ACHN (cell line): ENCODE measurements around the gene PCID2.
A peak's percentile ranks its signal among the peaks of the same experiment; 100 is the strongest.

Experiments used
- DNase-seq: peaks from one replicate; pipeline ENCODE4 v3.0.0-alpha.2; 2015
- in situ Hi-C: cut with HindIII; loops from 2 replicates; pipeline ENCODE4 v1.10.0; 2017; ENCODE audit warnings: low sequenced_read_pairs, low pct_ligation_motif_present, low pct_unique_long_range_greater_than_20kb

PCID2 gene

GRCh38 chr13:113157206-113157928 is 51.1 kb downstream of the PCID2 start:
- no peak for DNase-seq
- in situ Hi-C loops = no loop called here

DNA sequence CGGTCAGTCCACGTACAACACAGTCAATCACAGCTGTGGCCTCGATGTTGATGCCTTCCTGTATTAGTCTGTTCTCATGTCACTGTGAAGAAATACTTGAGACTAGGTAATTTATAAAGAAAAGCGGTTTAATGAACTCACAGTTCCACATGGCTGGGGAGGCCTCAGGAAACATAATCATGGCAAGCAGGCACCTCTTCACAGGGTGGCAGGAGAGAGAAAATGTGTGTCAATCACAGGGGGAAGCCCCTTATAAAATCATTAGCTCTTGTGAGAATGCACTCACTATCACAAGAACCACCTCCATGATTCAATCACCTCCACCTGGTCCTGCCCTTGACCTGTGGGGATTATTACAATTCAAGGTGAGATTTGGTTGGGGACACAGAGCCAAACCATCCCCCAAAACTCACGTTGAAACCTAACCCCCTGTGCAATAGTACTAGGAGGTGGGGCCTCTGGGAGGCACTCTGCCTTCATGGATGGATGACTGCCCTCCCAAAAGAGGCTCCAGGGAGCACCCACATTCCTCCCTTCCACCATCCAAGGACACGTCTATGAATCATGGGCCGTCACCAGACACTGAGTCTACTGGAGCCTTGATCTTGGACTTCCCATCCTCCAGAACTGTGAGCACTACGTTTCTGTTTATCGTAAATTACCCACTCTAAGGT is 52.4 kb downstream of the PCID2 start:
- in situ Hi-C loops = no loop called here
- DNase-seq = no peak

GRCh38 chr13:113155201-113155600 is 53.3 kb downstream of the PCID2 start:
- DNase-seq = no peak

DNA sequence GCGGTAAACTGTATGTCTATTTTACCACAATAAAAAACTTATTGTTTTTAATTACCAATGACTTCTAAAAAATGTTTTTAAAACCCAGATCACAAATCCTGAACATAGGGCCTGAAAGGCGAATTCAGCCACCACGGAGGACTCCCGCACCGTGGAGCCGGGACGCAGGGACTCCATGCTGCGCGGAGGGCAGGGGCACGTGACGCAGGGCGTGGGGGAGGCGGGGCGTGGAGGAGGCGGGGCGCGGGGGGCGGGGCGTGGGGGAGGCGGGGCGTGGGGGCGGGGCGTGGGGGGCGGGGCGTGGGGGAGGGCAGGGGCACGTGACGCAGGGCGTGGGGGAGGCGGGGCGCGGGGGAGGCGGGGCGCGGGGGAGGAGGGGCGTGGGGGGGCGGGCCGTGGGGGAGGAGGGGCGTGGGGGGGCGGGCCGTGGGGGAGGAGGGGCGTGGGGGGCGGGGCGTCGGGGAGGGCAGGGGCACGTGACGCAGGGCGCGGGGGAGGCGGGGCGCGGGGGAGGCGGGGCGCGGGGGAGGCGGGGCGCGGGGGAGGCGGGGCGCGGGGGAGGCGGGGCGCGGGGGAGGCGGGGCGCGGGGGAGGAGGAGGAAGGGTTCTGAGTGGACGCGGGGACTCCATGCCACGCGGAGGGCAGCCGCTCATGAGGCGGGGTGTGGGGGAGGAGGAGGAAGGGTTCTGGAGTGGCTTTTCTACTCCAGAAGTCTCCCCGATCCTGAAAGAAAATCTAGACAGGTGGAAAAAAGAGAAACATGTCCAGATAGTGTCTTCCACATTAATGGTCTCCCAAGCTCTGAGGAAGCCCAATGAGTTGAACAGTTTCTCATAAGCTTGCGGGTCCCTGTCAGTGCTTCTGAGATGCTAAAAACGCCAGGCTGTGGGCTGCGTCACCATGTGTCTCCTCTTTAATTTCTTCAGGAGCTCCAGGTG is 54.4 kb downstream of the PCID2 start:
- DNase-seq = peak; percentile 53
- in situ Hi-C loops = no loop called here

More at GRCh38 chr13:113155201-113155600, 53.3 kb downstream of the PCID2 start:
- in situ Hi-C loops = no loop called here

DNA sequence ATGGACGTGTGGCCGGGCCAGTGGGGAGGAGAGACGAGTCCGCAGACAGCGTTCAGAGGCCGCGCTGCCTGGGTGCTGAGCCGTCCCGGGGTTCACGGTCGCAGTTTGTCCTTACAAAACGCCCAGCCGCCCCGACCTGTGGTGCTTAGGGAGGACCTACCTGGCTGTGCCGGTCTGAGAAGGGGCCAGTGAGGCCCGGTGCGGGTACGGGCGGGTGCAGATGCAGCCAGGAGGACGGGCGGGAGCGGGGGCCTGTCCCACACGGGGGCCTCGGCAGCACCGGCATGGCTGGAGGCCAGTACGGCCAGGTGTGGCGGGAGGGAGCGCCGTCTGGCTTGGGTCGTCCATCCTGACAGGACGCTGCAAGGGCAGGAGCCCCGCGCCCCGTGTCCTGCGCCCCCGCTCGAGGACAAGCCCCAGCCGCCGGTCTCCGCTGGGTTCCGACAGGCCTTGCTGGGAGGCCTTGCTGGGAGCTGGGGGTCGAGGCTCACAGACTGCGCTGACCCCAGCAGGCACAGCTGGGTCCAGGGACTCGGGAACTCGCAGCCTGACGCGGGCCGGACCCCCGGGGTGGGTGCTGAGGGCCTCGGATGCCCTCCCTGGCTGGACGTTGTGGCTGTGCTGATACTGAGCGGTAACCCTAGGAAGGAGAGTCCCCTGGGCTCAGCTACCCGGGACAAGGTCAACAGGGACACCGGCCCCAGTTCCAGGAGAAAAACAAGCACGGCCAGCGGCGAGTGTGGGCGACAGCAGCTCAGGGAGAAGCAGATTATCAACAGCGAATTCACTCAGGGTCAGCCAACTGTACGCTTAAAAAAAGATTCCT is 55.3 kb downstream of the PCID2 start:
- DNase-seq = no peak
- in situ Hi-C loops = no loop called here

- no peak for DNase-seq
- in situ Hi-C loops = no loop called here
Observed at GRCh38 chr13:113152691-113152983, 55.8 kb downstream of the PCID2 start.

DNA sequence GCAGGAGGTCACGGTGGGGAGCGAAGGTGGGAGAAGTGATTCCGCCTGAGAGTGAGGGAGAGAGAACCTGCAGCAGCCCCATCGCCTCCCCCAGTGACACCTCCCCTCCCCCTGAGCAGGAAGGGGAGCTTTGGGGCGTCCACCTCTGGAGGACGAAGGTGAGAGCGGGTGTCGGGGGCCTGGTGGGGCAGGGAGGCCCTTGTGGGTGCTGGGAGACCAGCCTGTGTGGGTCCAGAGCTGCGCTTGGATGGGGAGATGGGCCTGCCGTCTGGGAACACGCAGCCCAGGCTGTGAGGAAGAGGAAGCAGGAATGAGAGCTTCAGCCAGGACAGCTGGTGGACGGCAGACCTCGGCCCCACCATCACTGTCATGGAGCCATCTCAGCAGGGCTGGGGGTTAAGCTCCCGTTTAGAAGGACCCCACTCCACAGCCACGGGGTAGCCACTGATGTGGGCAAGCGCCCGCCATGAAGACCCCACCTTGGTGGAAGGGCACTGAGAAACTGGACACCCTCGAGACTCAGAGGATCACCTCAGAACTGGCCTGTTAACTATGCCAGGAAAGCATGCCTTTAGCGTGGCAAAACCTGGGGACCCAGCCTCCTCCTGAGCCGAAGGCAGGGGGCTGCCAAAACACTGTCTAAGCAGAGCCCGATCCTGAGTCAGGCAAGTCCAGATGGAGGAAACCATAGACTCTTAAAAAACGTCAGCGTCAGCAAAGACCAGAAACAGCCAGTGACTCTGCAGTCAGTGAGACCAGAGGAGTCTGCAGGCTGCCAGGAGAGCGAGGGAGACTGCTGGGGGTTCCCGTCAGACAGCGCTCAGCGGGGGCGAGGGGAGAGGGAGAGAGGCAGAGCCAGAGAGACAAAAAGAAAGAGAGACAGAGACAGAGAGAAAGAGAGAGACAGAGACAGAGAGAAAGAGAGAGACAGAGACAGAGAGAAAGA is 56.5 kb downstream of the PCID2 start:
- no peak for DNase-seq
- in situ Hi-C loops = no loop called here

DNA sequence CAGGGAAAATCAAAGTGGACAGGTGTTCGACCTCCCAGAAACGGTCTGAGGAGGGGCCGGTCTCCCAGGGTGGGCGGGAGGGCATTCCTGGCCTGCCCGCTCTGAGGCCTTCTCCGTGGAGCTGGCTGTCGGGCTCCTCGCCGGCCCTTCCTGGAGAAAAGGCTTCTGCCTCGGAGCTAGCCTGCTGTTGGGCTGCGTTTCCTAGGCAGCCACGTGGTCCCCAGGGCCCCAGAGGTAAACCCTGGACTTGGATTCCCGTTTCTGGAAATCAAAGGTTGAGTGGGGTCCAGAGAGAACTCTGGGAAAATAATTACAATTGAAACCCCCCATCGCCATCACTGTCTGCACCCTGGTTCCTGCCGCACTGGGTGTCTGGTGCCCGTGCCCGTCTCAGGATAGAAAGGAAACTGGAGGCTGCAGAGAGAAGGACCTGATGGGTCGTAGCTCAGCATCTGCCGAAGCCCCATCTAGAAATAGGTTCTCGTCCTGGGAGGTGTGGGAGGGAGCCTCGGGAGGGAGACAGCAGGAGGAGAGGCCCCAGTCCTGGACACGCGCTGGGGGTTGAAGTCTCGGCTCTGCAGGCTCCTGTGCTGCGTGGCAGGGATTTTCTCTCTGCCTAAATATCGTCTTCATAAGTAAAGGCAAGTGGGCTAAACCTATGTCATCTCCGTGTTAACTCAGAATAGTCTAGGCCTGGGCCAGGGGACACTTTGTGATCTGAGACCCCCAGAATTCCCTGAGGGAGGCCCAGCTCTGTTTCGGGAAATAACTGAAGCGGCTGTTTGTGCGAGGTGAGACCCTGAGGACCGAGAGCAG is 57.7 kb downstream of the PCID2 start:
- no peak for DNase-seq
- in situ Hi-C loops = no loop called here

- DNase-seq = no peak
- in situ Hi-C loops = no loop called here
Observed at GRCh38 chr13:113149711-113150549, 58.5 kb downstream of the PCID2 start.

- in situ Hi-C loops = no loop called here
- no peak for DNase-seq
Observed at GRCh38 chr13:113148940-113149503, 59.4 kb downstream of the PCID2 start.

- in situ Hi-C loops = no loop called here
Observed at GRCh38 chr13:113148407-113148806, 60.1 kb downstream of the PCID2 start.

DNA sequence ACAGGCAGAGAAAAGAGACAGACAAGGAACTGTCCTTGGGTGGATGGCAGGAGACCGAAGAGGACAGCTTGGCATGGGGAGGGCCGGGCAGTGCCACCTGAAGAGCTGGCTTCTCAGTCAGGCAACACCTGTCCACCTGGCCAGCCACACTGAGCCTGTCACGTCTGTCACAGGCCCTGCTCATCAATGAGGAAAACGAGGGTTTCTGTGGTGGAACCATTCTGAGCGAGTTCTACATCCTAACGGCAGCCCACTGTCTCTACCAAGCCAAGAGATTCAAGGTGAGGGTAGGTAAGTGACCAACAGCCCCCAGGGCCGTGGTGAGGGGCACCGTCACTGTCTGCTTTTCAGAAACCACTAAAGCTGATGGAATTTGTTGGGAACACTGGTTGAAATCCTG is 61.3 kb downstream of the PCID2 start:
- DNase-seq = no peak
- in situ Hi-C loops = no loop called here

More at GRCh38 chr13:113148407-113148806, 60.1 kb downstream of the PCID2 start:
- no peak for DNase-seq

DNA sequence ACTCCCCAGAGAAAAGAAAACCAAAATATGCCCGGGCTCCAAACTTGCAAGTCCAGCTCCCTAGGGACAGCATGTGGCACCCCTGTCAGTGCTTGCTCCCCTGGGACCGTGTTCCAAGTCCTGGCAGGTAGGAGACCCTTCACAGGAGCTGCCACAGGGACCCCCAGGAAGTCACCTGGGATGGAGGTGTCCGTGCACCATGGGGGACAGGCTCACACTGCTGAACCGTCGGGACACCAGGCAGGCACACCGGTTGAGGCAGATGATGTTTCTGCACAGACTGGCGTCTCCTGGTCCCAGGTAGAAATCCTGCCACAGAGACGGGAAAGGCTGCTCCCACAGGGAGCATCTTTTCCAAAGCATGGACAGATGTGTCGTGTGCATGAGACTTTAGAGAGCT is 61.7 kb downstream of the PCID2 start:
- in situ Hi-C loops = no loop called here
- no peak for DNase-seq

GRCh38 chr13:113145911-113146598 is 62.4 kb downstream of the PCID2 start:
- in situ Hi-C loops = no loop called here
- no peak for DNase-seq

GRCh38 chr13:113145496-113145895 is 63.0 kb downstream of the PCID2 start:
- in situ Hi-C loops = no loop called here
- DNase-seq = no peak
